HS-27A (cell line): ENCODE data around the gene NDOR1.

Experiments
- DNase-seq: peaks from one replicate; pipeline ENCODE4 v3.0.0-alpha.2; 2012; ENCODE audit warnings: low read depth, missing footprints

Gene NDOR1

DNA sequence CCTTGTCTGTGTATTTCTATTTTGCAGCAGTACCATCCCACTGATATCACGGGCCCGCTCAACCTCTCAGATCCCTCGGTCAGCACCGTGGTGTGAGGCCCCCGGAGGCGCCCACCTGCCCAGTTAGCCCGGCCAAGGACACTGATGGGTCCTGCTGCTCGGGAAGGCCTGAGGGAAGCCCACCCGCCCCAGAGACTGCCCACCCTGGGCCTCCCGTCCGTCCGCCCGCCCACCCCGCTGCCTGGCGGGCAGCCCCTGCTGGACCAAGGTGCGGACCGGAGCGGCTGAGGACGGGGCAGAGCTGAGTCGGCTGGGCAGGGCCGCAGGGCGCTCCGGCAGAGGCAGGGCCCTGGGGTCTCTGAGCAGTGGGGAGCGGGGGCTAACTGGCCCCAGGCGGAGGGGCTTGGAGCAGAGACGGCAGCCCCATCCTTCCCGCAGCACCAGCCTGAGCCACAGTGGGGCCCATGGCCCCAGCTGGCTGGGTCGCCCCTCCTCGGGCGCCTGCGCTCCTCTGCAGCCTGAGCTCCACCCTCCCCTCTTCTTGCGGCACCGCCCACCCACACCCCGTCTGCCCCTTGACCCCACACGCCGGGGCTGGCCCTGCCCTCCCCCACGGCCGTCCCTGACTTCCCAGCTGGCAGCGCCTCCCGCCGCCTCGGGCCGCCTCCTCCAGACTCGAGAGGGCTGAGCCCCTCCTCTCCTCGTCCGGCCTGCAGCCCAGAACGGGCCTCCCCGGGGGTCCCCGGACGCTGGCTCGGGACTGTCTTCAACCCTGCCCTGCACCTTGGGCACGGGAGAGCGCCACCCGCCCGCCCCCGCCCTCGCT lies 37.5 kb upstream of the NDOR1 start:
- no peak for DNase-seq

DNA sequence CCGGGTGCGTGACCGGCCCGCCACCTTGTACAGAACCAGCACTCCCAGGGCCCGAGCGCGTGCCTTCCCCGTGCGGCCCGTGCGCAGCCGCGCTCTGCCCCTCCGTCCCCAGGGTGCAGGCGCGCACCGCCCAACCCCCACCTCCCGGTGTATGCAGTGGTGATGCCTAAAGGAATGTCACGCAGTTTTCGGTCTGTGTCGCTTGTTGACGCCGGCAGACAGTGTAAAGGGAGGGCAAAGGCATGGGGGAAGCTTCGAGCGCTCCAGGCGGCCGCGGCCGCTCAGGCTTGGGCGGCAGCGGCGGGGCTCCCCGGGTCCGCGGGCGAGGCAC lies 37.0 kb upstream of the NDOR1 start:
- DNase-seq: no peak

DNA sequence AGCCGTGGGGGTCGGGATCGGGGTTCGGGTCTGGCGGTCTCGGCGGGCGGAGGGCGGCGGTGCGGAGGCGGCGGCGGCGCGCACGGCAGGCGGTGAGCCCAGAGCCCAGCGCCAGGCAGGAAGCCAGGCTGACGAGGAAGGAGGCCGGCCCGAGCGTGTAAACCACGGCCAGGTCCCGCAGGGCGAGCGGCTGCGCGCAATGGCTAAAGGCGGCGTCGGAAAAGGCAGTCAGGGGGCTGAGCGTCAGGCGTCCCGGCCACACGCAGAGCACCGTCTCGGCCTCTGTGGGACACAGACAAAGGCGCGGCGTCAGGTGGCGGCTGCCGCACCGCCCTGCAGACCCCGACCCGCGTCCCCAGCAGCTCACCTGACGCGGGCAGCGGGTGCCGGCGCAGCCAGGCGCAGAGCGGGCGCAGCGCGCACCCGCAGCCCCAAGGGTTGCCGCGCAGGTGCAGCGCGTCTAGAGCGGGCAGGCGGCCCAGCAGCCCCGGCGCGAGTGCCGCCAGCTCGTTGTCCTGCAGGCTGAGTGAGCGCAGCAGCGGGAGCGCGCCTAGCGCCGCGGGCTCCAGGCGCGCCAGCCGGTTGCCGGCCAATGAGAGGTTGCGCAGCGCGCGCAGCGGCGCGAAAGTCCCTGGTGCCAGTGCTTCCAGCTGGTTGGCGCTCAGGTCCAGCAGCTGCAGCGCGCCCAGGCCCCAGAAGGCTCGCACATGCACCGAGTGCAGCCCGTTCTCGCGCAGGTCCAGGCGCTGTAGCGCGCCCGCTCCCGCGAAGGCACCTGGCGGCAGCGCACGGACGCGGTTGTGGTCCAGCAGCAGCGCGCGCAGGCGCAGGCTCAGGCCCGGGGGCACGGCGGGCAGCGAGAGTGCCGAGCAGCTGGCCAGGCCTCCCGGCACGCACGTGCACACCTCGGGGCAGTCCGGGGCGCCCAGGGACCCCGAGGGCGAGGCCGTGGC lies 36.3 kb upstream of the NDOR1 start:
- no peak for DNase-seq

DNA sequence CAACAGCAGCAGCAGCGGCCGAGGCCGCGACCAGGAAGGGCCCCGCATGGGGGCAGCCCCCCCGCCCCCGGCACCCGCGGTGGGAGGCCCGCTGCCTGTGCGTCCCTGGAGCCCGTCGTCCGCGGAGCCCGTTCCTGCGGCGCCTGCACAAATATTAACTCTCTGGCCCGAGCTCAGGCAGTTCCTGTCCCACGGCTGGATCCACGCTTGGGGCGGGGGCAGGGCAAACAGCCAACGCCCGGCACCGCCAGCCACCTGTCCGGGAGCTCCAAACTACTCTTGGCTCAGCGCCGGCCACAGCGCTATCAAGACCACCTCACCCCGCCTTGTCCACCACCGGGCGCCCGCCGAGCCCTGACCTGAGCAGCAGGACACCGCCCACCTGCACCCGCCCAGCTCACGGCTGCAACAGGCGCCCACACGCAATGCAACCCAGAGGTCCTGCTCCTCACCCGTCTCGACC lies 35.6 kb upstream of the NDOR1 start, which contains the start of gene LRRC26:
TSS of gene LRRC26 (minus strand) at position 156 of the 463 bp plus-strand sequence. CDS start at position 48, 108 bp downstream.
- no peak for DNase-seq

DNA sequence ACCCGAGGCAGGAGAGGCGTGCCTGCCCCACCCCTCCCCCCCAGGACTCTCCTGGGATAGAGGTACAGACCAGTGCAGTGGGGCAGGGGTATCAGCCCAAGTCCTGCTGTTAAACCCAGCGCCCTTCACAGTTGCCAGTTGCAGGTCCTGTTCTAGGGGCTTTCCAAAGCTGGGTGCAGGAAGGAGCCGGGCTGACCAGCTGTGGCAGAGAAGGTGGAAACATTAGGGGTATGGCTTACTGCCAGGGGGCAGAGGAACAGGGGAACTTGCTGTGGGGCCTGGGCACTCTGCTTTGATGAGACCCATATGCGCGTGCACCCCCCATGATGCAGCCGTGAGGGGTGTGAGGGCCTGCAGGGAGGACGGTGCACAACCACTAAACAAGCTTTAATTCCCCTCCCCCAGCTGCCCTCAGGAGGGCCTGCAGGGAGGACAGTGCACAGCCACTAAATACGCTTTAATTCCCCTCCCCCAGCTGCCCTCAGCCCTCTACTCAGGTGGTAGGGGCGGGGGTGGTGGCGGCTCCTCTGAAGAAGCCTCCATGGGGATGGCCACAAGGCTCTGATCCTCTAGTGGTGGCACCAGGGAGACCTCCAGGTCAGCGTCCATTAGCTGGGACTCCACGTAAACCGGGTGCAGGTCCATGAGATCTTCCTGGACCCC lies 34.9 kb upstream of the NDOR1 start:
- DNase-seq: no peak

DNA sequence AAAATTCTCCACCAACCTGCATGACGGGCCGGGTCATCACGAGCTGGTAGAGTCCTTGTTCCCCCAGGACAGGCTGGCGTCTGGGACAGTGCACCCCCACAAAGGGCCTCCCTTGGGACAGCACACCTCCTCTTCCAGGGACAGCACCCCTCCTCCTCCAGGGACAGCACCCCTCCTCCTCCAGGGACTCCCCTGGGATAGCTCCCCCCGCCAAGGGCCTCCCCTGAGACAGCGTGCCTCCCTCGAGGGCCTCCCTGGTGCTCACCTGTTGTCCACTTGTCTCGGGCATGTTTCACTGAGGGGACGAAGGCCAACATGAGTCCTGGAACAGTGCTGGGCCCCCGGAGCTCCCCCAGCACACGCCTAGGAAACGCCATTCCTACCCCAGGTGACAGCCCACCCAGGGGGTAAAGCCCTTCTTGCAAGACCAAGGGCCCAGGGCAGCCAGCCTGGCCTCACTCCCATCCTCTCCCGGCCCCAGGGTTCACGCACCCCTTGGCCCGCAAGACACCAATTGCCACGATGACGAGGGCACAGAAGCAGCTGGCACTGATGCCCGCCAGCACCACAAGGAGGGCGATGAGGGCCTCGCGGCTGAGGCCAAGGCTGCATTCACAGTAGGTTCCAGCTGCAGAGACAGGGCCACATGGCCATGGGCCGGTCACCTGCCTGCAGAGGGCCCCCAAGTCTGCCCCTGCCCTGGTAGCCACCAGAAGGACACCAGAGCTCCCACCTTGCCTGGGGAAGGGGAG lies 34.2 kb upstream of the NDOR1 start:
- no peak for DNase-seq

DNA sequence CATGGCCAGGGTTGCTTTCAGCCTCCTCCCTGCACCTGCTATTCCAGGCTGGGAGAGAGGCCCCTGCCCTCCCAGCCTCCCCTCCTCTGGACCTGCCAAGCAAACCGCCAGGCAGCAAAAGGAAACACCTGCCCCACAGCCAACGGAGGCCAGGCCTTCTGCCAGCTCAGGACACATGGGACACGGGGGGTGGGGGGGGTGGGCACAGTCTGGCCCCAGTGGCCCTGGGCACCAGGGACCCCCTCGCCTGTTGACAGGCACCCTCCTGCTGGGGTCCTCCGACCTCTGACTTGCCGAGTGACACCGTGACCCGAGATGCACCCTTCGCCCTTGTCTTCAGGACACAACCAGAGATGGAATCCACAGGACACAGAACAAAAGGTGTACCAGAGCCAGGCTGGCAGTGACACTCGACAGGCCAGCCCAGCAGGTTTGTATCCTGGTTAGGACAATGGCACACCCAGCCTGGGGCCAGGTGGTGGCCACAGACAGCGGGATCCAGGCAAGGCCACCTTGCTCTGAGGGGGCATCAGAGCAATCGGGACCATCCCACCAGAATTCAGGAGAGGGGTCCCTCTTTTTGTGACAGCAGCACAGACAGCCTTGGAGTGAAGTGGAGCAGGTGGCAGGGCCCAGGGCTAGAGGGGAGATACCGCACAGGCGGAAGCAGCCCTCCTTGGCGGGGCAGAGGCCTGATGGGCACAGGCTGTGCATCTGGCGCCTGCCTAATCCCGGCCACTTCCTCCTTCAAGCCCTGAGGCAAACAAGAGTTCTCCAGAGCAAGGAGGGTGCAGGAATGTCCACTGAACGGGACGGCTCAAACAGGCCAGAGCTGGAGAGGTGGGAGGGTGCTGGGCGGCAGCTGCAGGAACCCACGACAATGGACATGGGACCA lies 32.4 kb upstream of the NDOR1 start:
- DNase-seq: no peak

DNA sequence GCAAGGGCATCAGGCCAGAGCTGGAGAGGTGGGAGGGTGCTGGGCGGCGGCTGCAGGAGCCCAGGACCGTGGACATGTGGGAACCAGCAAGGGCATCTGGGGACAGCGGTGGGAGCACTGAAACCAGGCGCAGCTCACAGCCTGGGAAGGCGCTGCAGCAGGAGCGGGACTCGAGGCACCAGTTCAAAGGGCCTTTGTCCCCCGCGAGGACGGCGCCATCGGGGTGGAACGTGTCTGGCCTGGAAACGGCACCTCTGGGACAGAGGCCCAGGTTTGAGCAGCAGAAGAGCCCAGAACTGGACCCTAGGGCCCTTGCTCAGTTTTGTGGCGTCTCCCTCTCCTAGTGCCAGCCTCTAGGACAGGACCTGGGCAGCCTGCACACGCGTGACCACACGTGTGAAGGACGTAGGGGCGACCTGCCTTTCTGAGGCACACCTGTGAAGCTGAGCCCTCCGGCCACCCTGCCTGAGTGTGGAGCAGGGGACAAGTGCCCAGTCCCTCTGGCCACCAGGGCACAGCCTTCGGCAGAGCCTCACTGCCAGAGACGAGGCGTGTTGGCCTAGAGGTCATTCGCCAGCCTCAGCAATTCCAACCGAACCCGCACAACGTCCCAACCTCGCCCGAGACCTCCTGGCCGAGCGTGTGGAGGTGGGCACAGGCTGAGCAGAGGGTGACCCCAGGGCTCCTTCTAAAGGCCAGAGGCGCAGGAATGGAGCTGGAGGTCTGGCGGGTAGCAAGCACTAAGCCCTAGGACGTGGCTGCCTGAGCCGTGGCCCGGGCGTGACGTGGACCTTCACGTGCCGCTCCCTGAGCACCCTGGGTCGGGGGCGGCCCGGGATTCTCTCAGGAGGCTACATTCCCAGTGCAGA lies 31.5 kb upstream of the NDOR1 start:
- no peak for DNase-seq

DNA sequence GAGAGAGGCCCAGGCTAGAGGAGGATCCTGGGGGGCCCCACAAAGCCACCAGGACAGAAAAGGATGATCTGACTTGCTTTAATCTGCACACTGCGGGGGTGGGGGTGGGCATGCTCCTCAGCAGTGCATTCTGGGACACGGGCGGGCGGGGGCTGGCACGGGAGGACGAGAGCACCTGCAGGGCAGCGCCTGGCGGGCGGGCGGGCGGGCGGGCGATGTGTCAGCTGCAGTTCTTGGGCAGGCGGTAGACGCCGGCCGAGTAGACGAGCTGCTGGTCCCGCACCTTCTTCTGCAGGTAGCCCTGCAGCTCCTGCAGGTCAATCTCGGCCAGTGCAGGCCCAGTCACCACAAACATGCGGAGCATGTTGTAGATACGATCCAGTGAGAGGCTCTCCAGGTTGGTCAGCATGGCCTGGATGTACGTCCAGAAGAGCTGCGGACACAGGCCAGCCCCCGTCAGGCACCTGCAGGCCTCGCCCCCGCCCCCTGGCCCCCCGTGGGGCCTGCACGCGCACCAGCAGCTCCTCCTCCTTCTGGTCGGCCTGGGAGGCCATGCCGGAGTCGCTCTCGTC lies 30.7 kb upstream of the NDOR1 start:
- DNase-seq: no peak

DNA sequence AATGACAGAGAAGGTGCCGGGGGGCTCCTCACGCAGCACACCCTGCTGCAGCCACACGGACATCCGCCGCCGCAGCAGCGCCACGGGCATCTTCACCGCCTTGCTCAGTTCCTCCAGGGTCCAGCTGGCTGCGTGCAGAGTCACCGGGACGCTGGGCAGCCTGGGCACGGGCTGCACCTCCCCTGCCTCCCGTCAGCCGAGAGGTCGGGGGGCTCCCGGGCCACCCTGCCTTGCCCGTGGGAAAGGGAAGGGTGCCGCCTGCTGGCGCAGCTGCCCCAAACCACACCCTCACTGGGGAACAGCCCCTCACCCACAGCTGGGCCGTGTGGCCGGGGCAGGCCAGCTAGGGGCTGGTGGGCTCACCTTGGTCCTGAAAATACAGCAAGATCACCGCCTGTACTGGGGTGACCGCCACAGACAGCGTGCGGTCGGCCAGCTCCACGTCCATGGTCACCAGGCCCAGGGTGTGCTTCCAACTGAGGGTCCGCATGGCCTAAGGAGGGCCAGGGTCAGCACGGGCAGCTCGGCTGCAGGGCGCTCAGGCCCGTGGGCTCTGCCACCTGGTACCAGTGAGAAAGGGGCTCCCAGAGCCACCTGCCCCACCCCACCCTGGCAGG lies 30.0 kb upstream of the NDOR1 start:
- no peak for DNase-seq

DNA sequence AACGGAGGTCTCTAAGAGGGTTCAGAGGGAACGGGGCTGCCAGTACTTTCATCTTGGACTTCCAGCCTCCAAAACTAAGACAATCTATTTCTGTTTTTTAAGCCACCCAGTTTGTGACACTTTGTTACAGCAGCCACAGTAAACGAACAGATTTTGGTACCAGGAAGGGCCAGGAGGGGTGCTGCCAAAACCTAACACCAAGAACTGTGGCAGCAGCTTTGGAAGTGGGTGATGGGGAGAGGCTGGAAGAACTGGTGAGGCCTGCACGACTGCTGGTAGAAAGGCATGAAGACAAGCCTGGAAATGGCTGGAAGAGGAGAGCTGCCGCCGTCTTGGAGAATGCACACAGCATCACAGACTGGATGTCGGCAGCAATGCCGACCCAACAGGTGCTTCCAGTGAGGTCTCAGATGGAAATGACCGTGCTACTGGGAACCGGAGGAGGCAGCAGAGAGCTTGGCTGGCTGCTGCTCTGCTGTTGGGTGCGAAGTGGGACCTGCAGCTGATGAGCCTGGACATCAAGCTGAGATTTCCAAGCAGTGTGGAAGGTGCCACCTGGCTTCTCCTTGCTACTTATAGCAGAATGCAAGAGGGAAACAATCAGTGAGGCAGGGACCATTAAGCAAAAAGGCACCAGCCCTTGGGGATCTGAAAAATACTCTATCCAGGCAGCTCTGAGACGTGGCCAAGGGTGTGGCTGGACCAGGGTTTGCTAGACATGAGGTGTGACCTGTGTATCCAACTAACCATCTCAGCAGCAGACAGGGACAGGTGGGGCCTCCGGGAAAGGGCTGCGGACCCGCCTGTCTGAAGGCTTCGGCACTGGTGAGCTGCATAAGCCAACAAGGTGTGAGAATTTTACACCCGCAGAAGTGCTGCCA lies 29.0 kb upstream of the NDOR1 start:
- no peak for DNase-seq

DNA sequence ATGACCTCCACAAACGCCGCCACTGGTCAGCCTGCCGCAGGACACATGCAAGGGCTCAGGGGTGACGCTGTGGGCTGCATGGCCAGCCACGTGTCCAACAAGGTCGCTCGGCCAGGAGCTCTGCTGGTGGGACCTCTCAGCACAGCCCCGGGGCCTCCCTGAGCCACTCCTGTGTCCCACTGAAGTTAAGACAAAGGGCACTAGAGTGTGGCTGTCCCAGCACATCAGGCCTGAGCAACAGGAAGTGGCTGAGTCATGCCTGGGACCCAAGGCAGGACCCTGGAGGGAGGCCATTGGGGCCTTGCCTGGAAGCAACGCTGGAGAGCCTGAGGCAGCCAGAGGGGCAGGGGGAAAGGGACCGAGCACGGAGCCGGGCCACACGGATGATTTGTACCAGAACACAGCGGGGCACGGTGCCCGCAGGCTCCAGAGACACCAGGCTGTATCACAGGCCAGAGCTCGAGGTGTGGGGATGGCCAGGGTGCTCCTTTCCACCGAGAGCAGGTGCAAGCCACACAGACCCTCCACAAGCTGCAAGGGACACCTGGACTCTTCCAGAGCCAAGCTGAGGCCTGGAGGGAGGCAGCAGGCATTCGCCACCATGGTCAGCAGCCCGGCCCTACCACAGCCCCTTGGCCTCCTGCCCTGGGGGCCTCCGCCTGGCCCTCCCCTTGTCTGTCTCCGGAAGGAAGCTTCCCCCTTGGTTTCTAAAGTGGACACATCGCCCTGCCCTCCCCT lies 27.1 kb upstream of the NDOR1 start:
- no peak for DNase-seq

DNA sequence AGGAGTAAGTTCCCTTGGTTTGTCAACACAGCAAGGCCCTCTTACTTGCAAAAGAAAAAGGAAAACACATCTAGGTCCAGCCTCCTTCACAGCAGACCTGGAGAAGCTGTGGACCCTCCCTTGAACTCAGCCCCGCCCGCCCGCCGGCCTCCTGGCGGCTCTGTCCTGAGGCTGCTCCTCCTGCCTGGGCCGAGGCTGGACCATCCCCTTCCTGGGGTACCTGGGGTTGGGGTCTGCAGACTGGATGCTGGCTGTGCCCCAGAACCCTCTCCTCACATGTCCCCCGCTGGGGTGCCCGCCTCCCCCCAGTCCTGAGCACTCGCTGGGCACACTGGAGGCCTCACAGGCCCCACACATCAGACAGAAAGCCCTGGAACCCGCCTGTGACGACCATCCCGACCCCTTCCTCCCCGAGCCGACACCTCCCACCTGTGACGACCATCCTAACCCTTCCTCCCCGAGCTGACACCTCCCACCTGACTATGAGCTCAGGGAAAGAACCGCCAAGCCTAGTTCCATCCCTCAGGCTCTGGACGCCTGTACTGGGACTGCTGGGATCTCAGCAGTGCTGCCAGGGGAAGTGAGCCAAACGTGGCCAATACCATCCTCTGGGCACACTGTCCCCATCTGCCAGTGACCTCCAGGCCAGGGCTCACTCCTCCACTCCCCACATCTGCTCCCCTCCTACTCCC lies 26.4 kb upstream of the NDOR1 start:
- DNase-seq: no peak

DNA sequence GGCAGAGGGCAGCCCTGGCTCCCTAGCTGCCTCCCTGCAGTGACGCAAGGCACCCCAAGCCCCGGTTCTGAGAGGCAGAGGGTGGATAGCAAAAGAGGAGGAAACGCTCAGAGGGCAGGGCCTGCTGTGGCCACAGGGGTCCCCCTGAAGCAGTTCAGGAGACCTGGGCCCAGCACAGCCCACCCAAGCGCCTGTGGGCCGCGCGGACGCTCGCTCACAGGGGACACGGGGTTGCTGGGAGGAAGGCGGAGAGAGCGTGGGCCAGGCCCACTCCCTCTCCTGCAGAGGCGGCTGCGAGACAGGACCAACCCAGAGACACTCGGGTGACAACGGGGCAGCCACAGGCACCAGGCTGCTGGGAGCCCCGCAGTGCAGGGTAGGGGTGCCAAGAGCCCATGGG lies 25.7 kb upstream of the NDOR1 start:
- no peak for DNase-seq

DNA sequence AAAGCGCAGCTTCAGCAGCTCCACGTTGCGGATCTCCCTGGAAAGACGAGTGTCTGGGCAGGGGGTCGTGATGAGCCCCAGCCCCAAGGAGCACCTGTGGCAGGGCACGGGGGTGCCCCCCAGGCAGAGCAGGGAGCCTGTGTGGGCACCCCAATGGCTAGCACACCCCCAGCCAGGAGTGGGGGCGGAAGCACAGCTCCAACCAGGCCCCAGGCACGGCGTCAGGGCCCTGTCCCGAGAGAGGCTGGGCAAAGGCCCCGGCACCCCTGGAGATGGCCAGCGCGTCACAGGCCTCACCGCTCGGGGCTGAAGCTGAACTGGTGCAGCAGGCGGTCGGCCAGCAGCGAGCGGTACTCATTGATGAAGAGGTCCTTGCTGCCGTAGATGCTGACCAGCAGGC lies 25.0 kb upstream of the NDOR1 start:
- DNase-seq: no peak

DNA sequence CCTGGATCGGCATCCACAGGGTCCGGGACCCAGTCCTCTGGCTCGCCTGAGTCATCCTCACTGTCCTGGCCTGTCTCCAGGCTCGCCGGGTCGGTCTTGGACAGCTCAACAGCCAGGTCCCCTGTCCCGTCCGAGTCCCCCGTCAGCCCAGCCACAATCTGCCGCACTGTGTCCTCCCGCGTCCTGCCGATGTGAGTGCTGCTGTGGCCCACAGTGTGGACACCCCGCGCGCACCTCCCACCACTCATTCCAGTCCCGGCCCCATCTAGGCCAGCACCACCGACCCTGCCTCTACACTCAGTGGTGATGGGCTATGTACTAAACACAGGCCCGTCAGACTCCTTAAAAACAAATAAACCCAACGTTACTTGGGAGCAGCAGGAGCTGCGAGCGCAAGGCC lies 23.8 kb upstream of the NDOR1 start:
- no peak for DNase-seq

DNA sequence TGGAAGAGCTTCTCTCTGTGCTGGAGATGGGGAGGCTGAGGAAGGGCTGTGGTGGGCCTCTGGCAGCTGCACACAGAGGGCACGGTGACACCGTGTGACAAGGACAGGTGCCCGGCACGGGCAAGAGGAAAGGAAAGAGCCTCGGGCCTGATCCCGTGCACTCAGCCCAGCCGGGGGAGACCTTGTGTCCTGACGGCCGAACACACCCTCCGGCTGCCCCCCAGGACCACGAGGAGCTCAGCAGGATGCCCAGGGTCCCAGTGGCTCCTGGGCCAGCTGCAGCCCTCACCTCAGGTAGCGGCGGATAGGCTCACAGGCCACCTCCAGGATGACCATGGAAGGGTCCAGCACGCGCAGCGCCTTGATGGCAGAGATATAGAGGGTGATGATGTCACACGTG lies 22.7 kb upstream of the NDOR1 start:
- no peak for DNase-seq
